ENCODE measurements around the gene ELP1.
"Not testable (repeated sequence)": the region's sequence is repeated elsewhere in the genome, so short reads cannot be mapped to it uniquely, and the experiment has no call there.

The ELP1 gene

GRCh38 chr9:108854094-108854493 lies 79.8 kb downstream of the ELP1 start:
- no peak for FAIRE-seq

- FAIRE-seq = no peak
Observed at GRCh38 chr9:108852079-108852478, 81.8 kb downstream of the ELP1 start.

- FAIRE-seq = no peak
Observed at GRCh38 chr9:108851138-108851537, 82.8 kb downstream of the ELP1 start.

- FAIRE-seq = no peak
Observed at GRCh38 chr9:108850293-108850897, 83.5 kb downstream of the ELP1 start.

- not testable (repeated sequence) for FAIRE-seq
Observed at GRCh38 chr9:108848296-108848695, 85.6 kb downstream of the ELP1 start.

- no peak for FAIRE-seq
Observed at GRCh38 chr9:108845947-108846346, 88.0 kb downstream of the ELP1 start.

- FAIRE-seq = no peak
Observed at GRCh38 chr9:108845507-108845906, 88.4 kb downstream of the ELP1 start.

- FAIRE-seq = no peak
Observed at GRCh38 chr9:108844856-108845255, 89.1 kb downstream of the ELP1 start.

GRCh38 chr9:108844391-108844790 lies 89.5 kb downstream of the ELP1 start:
- FAIRE-seq = no peak

GRCh38 chr9:108842610-108843295 lies 91.2 kb downstream of the ELP1 start:
- no peak for FAIRE-seq

GRCh38 chr9:108839561-108839960 lies 94.4 kb downstream of the ELP1 start:
- FAIRE-seq = not testable (repeated sequence)

- no peak for FAIRE-seq
Observed at GRCh38 chr9:108838017-108838416, 95.9 kb downstream of the ELP1 start.

GRCh38 chr9:108837530-108837929 lies 96.4 kb downstream of the ELP1 start:
- FAIRE-seq = no peak

GRCh38 chr9:108836781-108837180 lies 97.1 kb downstream of the ELP1 start:
- no peak for FAIRE-seq

- FAIRE-seq = no peak
Observed at GRCh38 chr9:108836319-108836718, 97.6 kb downstream of the ELP1 start.

GRCh38 chr9:108835831-108836230 lies 98.1 kb downstream of the ELP1 start:
- FAIRE-seq = no peak

GRCh38 chr9:108834959-108835665 lies 98.8 kb downstream of the ELP1 start:
- no peak for FAIRE-seq

GRCh38 chr9:108832179-108832500 lies 101.8 kb downstream of the ELP1 start:
- FAIRE-seq = no peak

- FAIRE-seq = no peak
Observed at GRCh38 chr9:108831496-108832178, 102.3 kb downstream of the ELP1 start.

- no peak for FAIRE-seq
Observed at GRCh38 chr9:108830272-108830671, 103.7 kb downstream of the ELP1 start.

- no peak for FAIRE-seq
Observed at GRCh38 chr9:108823829-108824228, 110.1 kb downstream of the ELP1 start.

Measured in colon (tissue), 2 donors.